Measurements from ENCODE around the gene KLF7. TPM values are rescaled to one million over a fixed set of nuclear protein-coding genes. Genes with fewer than 3 reads are reported as not detected.

KLF7 gene
- total RNA-seq, 1 donor: 31.1 TPM

- H3K9me3 ChIP-seq (ENCODE audit: low read depth, low read length): no peaks in the 10 kb centered on the region
- H3K4me3 ChIP-seq (ENCODE audit: insufficient read depth, low read length): no peak overlapping the region
- H3K36me3 ChIP-seq (ENCODE audit: insufficient read depth, low read length): peaks cover 46% of the 10 kb centered on the region
- TF ChIP-seq, protein P1, sequence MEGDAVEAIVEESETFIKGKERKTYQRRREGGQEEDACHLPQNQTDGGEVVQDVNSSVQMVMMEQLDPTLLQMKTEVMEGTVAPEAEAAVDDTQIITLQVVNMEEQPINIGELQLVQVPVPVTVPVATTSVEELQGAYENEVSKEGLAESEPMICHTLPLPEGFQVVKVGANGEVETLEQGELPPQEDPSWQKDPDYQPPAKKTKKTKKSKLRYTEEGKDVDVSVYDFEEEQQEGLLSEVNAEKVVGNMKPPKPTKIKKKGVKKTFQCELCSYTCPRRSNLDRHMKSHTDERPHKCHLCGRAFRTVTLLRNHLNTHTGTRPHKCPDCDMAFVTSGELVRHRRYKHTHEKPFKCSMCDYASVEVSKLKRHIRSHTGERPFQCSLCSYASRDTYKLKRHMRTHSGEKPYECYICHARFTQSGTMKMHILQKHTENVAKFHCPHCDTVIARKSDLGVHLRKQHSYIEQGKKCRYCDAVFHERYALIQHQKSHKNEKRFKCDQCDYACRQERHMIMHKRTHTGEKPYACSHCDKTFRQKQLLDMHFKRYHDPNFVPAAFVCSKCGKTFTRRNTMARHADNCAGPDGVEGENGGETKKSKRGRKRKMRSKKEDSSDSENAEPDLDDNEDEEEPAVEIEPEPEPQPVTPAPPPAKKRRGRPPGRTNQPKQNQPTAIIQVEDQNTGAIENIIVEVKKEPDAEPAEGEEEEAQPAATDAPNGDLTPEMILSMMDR (IDR thresholded peaks at IDR 0.05; ENCODE audit: extremely low read depth, low read depth, low read length): no peak
- peaks cover 9% of the 10 kb centered on the region for H3K4me1 ChIP-seq (ENCODE audit: insufficient read depth, low read length)
- DNase-seq (ENCODE audit: insufficient read length, low spot score, missing footprints): no peak
- no peak overlapping the region for H3K27ac ChIP-seq (ENCODE audit: low read depth, low read length)
- no peaks in the 10 kb centered on the region for H3K27me3 ChIP-seq (ENCODE audit: insufficient read depth, low read length)
- no peak overlapping the region for H3K4me2 ChIP-seq (ENCODE audit: insufficient read depth, low read length)
- H2AFZ ChIP-seq (ENCODE audit: low read length): no peak overlapping the region
- no peaks in the 10 kb centered on the region for H3K79me2 ChIP-seq (ENCODE audit: insufficient read depth, low read length)
- H4K20me1 ChIP-seq (ENCODE audit: insufficient read depth, low read length): peaks cover 1% of the 10 kb centered on the region
Measured at GRCh38 chr2:207077266-207077665, 88.5 kb downstream of the KLF7 start.

DNA sequence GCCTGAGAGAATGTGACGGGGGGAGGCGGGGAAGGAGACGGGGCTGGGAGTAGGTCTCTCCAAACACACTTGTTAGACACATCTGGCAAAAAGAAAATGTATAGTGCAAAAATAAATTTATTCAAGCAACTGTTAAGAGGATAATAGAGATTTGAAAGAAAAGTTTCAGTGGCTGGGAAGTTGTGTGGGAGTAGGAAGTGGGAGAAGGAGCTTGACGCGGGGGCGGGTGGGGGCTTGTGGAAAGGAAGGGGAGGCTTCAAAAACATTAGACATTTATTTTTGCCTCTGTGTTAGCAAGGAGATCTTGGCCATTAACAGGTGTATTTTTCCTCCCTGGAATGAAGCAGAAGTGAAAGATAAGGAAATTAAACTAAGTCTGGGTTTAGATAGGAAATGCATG lies 90.3 kb downstream of the KLF7 start:
- Histone ChIP-seq H3K4me3 (ENCODE audit: insufficient read depth, low read length) (no peak overlapping the region), H3K79me2 (ENCODE audit: insufficient read depth, low read length) (no peaks in the 10 kb centered on the region), H3K4me2 (ENCODE audit: insufficient read depth, low read length) (no peak overlapping the region), H3K9me3 (ENCODE audit: low read depth, low read length) (no peaks in the 10 kb centered on the region), H3K36me3 (ENCODE audit: insufficient read depth, low read length) (peaks cover 32% of the 10 kb centered on the region), H2AFZ (ENCODE audit: low read length) (no peak overlapping the region), H3K27me3 (ENCODE audit: insufficient read depth, low read length) (no peaks in the 10 kb centered on the region), H3K4me1 (ENCODE audit: insufficient read depth, low read length) (peaks cover 9% of the 10 kb centered on the region), H3K27ac (ENCODE audit: low read depth, low read length) (no peak overlapping the region), H4K20me1 (ENCODE audit: insufficient read depth, low read length) (no peaks in the 10 kb centered on the region)
- TF ChIP-seq, protein P1 (IDR thresholded peaks at IDR 0.05; ENCODE audit: extremely low read depth, low read depth, low read length): no peak
- no peak for DNase-seq (ENCODE audit: insufficient read length, low spot score, missing footprints)

- Histone ChIP-seq H3K27ac (ENCODE audit: low read depth, low read length) (no peak overlapping the region), H2AFZ (ENCODE audit: low read length) (no peak overlapping the region), H3K9me3 (ENCODE audit: low read depth, low read length) (no peaks in the 10 kb centered on the region), H3K79me2 (ENCODE audit: insufficient read depth, low read length) (no peaks in the 10 kb centered on the region), H3K4me1 (ENCODE audit: insufficient read depth, low read length) (peaks cover 9% of the 10 kb centered on the region), H3K36me3 (ENCODE audit: insufficient read depth, low read length) (peaks cover 18% of the 10 kb centered on the region), H3K27me3 (ENCODE audit: insufficient read depth, low read length) (no peaks in the 10 kb centered on the region), H3K4me3 (ENCODE audit: insufficient read depth, low read length) (no peak overlapping the region), H4K20me1 (ENCODE audit: insufficient read depth, low read length) (no peaks in the 10 kb centered on the region), H3K4me2 (ENCODE audit: insufficient read depth, low read length) (peak overlapping the region; percentile 67)
- TF ChIP-seq, protein P1 (IDR thresholded peaks at IDR 0.05; ENCODE audit: extremely low read depth, low read depth, low read length): no peak
- DNase-seq (ENCODE audit: insufficient read length, low spot score, missing footprints): no peak
Measured at GRCh38 chr2:207073801-207074678, 91.7 kb downstream of the KLF7 start.

- no peaks in the 10 kb centered on the region for H3K9me3 ChIP-seq (ENCODE audit: low read depth, low read length)
- H3K27me3 ChIP-seq (ENCODE audit: insufficient read depth, low read length): no peaks in the 10 kb centered on the region
- H3K4me3 ChIP-seq (ENCODE audit: insufficient read depth, low read length): no peak overlapping the region
- no peak overlapping the region for H2AFZ ChIP-seq (ENCODE audit: low read length)
- H3K79me2 ChIP-seq (ENCODE audit: insufficient read depth, low read length): no peaks in the 10 kb centered on the region
- DNase-seq (ENCODE audit: insufficient read length, low spot score, missing footprints): no peak
- no peak overlapping the region for H3K4me2 ChIP-seq (ENCODE audit: insufficient read depth, low read length)
- no peak overlapping the region for H3K27ac ChIP-seq (ENCODE audit: low read depth, low read length)
- H3K36me3 ChIP-seq (ENCODE audit: insufficient read depth, low read length): peaks cover 12% of the 10 kb centered on the region
- peaks cover 9% of the 10 kb centered on the region for H3K4me1 ChIP-seq (ENCODE audit: insufficient read depth, low read length)
- TF ChIP-seq, protein P1 (IDR thresholded peaks at IDR 0.05; ENCODE audit: extremely low read depth, low read depth, low read length): no peak
- H4K20me1 ChIP-seq (ENCODE audit: insufficient read depth, low read length): no peaks in the 10 kb centered on the region
Measured at GRCh38 chr2:207073412-207073800, 92.3 kb downstream of the KLF7 start.

Data from osteoblast (primary cell).